Measurements from ENCODE around the gene GABRB1.

DNA sequence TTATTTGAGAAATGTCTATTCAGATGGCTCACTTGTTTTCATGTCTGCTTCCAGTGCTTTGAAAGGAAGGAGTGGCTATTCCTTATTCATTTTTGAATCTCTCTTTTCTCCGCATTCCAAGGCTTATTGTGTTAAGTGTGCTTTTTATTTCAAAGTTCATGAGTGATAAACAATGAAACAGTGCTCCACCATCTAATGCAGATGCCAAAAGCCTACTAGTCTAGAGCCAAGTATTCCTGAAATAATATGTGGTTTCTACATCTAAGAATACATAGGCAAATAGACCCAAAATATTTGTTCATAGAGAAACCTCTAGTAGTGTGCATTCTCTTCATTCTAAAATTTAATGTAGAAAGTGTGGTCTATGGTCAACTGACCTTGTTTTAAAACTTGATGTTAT is 187.3 kb downstream of the GABRB1 start:
- no peak for TF ChIP-seq YY1 (IDR thresholded peaks at IDR 0.05; ENCODE audit: insufficient read depth, insufficient read length)
- no peak for TF ChIP-seq SUZ12 (IDR thresholded peaks at IDR 0.05; ENCODE audit: extremely low read depth, insufficient read depth, insufficient read length)
